ENCODE results near the gene GPR27.

Gene GPR27

GRCh38 chr3:71734881-71735280 is 18.8 kb upstream of the GPR27 start:
- DNase-seq, result no peak

- no peak for DNase-seq
These were observed 11.0 kb upstream of the GPR27 start for GRCh38 chr3:71742621-71743020.

- DNase-seq, result no peak
These were observed 8.9 kb upstream of the GPR27 start for GRCh38 chr3:71744738-71745137.

- no peak for DNase-seq
These were observed 2.1 kb upstream of the GPR27 start for GRCh38 chr3:71751602-71752001.

- DNase-seq, result no peak
These were observed 589 bp upstream of the GPR27 start for GRCh38 chr3:71752831-71753700.

- DNase-seq, result no peak
These were observed 1.1 kb downstream of the GPR27 start for GRCh38 chr3:71754610-71755253.

GRCh38 chr3:71758091-71758490 is 4.4 kb downstream of the GPR27 start:
- DNase-seq, result no peak

- no peak for DNase-seq
These were observed 5.7 kb downstream of the GPR27 start for GRCh38 chr3:71759401-71759800.

GRCh38 chr3:71760140-71760539 is 6.5 kb downstream of the GPR27 start:
- DNase-seq, result no peak

GRCh38 chr3:71763426-71763825 is 9.8 kb downstream of the GPR27 start:
- no peak for DNase-seq

- no peak for DNase-seq
These were observed 17.5 kb downstream of the GPR27 start for GRCh38 chr3:71771126-71771525.

GRCh38 chr3:71771884-71772283 is 18.2 kb downstream of the GPR27 start:
- no peak for DNase-seq

GRCh38 chr3:71776538-71776937 is 22.9 kb downstream of the GPR27 start:
- DNase-seq, result no peak

- no peak for DNase-seq
These were observed 24.7 kb downstream of the GPR27 start for GRCh38 chr3:71778353-71778752.

GRCh38 chr3:71779674-71780377 is 26.2 kb downstream of the GPR27 start:
- no peak for DNase-seq

- DNase-seq, result no peak
These were observed 26.8 kb downstream of the GPR27 start for GRCh38 chr3:71780430-71780829.

GRCh38 chr3:71783152-71783551 is 29.5 kb downstream of the GPR27 start:
- DNase-seq, result no peak

GRCh38 chr3:71784201-71784913 is 30.7 kb downstream of the GPR27 start:
- no peak for DNase-seq

GRCh38 chr3:71784914-71785531 is 31.4 kb downstream of the GPR27 start, which contains the start of gene PROK2:
PROK2 (minus strand) TSS chr3:71785148; CDS start chr3:71785052, 96 bp downstream.
- DNase-seq, result peak; percentile 11

- DNase-seq, result no peak
These were observed 32.0 kb downstream of the GPR27 start for GRCh38 chr3:71785532-71786216.

- DNase-seq, result no peak
These were observed 32.5 kb downstream of the GPR27 start for GRCh38 chr3:71786217-71786549.

GRCh38 chr3:71786551-71786950 is 32.9 kb downstream of the GPR27 start:
- DNase-seq, result no peak

Data from activated effector memory CD4-positive, alpha-beta T cell treated with Interleukin-2 at 50 U/mL for 16 hours (primary cell).